DMS53 treated with DMSO at 0.1 percent for 48 hours (cell line): ENCODE data around the gene IKZF2.

Source experiments
- DNase-seq: peaks from one replicate; lab custom pipeline; 2025; ENCODE audit not compliant: unreplicated experiment; lab: John Stamatoyannopoulos, UW

Gene IKZF2

GRCh38 chr2:213151437-213152064, at the start of gene IKZF2:
IKZF2 (minus strand) TSS chr2:213151612; CDS start chr2:213148629, 2,983 bp downstream.
- DNase-seq: peak; percentile 82

- DNase-seq: no peak
These were observed 48.5 kb upstream of the IKZF2 start for GRCh38 chr2:213199871-213200270.

GRCh38 chr2:213189001-213189899, 37.8 kb upstream of the IKZF2 start:
- no peak for DNase-seq

GRCh38 chr2:213188533-213188867, 37.1 kb upstream of the IKZF2 start:
- DNase-seq: no peak

GRCh38 chr2:213187833-213188532, 36.6 kb upstream of the IKZF2 start:
- DNase-seq: no peak

- no peak for DNase-seq
These were observed 36.0 kb upstream of the IKZF2 start for GRCh38 chr2:213187386-213187785.

- DNase-seq: no peak
These were observed 33.9 kb upstream of the IKZF2 start for GRCh38 chr2:213185147-213185822.

GRCh38 chr2:213181712-213182111, 30.3 kb upstream of the IKZF2 start:
- DNase-seq: no peak

- no peak for DNase-seq
These were observed 26.3 kb upstream of the IKZF2 start for GRCh38 chr2:213177679-213178078.

- no peak for DNase-seq
These were observed 24.3 kb upstream of the IKZF2 start for GRCh38 chr2:213175673-213176247.

- no peak for DNase-seq
These were observed 21.2 kb upstream of the IKZF2 start for GRCh38 chr2:213172641-213173040.

- DNase-seq: no peak
These were observed 19.7 kb upstream of the IKZF2 start for GRCh38 chr2:213171147-213171546.

GRCh38 chr2:213167271-213167930, 16.0 kb upstream of the IKZF2 start:
- no peak for DNase-seq

GRCh38 chr2:213166109-213166508, 14.7 kb upstream of the IKZF2 start:
- no peak for DNase-seq

- DNase-seq: no peak
These were observed 12.9 kb upstream of the IKZF2 start for GRCh38 chr2:213164263-213164662.

- no peak for DNase-seq
These were observed 11.2 kb upstream of the IKZF2 start for GRCh38 chr2:213162516-213163118.

- no peak for DNase-seq
These were observed 10.5 kb upstream of the IKZF2 start for GRCh38 chr2:213161759-213162515.

- no peak for DNase-seq
These were observed 8.4 kb upstream of the IKZF2 start for GRCh38 chr2:213159768-213160167.

- DNase-seq: no peak
These were observed 5.8 kb upstream of the IKZF2 start for GRCh38 chr2:213157242-213157641.
